ENCODE data around the gene LIF.

Gene LIF

DNA sequence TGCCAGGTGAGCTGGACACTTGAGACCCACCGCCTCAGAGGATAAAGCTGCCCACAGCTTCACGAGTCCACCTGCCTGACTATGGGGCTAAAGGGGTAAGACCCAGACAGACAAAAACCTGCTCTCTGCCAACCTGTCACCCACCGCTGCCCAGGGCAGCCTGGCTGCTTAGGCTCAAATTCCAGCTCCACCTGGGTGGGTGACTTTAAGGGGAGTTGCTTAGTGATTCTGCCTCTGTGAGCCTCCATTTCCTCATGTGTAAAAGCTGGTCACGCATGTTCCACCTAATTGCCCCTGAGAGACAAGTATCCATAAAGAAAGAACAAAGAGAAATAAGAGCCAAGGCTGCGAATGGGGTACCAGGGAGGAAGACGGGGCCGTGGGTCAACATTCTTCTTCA lies 46.5 kb upstream of the LIF start:
- H3K36me3 ChIP-seq = peaks cover 70% of the 10 kb centered on the region
- H3K27me3 ChIP-seq = no peaks in the 10 kb centered on the region
- no peak overlapping the region for H3K4me3 ChIP-seq (ENCODE audit: low read depth in 1 of 2, low read length in 1 of 2)
- peaks cover 16 to 22% of the 10 kb centered on the region in 2 experiments for H3K4me1 ChIP-seq (ENCODE audit: control insufficient read depth in 1 of 2, insufficient read depth in 1 of 2, low read depth in 1 of 2, low read length in 1 of 2)
- no peak overlapping the region for H3K27ac ChIP-seq
- H3K9me3 ChIP-seq = no peaks in the 10 kb centered on the region
- TF ChIP-seq, protein P1, sequence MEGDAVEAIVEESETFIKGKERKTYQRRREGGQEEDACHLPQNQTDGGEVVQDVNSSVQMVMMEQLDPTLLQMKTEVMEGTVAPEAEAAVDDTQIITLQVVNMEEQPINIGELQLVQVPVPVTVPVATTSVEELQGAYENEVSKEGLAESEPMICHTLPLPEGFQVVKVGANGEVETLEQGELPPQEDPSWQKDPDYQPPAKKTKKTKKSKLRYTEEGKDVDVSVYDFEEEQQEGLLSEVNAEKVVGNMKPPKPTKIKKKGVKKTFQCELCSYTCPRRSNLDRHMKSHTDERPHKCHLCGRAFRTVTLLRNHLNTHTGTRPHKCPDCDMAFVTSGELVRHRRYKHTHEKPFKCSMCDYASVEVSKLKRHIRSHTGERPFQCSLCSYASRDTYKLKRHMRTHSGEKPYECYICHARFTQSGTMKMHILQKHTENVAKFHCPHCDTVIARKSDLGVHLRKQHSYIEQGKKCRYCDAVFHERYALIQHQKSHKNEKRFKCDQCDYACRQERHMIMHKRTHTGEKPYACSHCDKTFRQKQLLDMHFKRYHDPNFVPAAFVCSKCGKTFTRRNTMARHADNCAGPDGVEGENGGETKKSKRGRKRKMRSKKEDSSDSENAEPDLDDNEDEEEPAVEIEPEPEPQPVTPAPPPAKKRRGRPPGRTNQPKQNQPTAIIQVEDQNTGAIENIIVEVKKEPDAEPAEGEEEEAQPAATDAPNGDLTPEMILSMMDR (IDR thresholded peaks at IDR 0.05) = no peak

DNA sequence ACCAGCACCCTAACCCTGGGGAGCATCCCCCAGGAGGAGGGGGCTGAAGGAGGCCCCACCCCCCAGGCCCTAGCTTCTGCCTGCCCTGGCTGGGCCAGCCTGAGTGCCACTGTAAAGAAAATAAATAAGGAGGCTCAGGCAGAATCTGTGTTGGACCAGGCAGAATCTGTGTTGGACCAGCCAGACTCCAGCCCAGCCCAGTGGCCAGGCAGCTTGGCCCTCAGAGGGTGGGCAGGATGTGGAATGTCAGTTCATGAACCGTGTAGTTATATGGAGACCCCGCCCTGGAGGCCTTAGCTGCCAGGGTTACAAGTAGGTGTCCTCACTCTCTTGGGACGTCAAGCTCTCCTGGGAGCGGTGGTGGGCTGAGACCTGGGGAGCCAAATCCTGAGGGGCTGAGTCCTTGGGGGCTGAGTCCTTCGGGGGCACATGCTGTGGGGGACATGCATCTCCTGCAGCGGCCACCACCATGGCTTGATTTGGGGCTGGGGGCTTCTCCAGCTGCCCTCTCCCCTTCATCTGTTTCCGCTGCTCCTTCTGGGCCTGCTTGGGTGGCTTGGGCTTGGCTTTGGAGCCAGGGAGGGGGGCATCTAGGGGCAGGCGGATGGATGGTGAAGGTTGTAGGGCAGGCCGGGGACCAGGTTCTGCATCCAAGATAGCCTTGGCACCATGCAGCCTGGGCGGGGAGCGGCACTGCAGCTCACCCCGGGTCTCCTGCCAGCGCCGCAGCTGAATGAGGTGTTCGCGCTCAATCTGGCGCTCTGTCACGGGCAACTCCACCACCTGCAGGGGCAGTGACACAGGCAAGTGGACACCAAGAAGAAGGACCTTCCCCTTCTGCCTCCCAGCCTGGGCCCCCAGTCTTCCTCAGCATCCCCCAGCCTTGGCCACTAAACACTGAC lies 45.8 kb upstream of the LIF start:
- H3K4me3 ChIP-seq (ENCODE audit: low read depth in 1 of 2, low read length in 1 of 2) = no peak overlapping the region
- H3K4me1 ChIP-seq (ENCODE audit: control insufficient read depth in 1 of 2, insufficient read depth in 1 of 2, low read depth in 1 of 2, low read length in 1 of 2) = peaks cover 21 to 29% of the 10 kb centered on the region in 2 experiments
- TF ChIP-seq, protein P1 (IDR thresholded peaks at IDR 0.05) = no peak
- H3K36me3 ChIP-seq = peaks cover 63% of the 10 kb centered on the region
- no peaks in the 10 kb centered on the region for H3K9me3 ChIP-seq
- peak overlapping the region; percentile 8 for H3K27ac ChIP-seq
- no peaks in the 10 kb centered on the region for H3K27me3 ChIP-seq

DNA sequence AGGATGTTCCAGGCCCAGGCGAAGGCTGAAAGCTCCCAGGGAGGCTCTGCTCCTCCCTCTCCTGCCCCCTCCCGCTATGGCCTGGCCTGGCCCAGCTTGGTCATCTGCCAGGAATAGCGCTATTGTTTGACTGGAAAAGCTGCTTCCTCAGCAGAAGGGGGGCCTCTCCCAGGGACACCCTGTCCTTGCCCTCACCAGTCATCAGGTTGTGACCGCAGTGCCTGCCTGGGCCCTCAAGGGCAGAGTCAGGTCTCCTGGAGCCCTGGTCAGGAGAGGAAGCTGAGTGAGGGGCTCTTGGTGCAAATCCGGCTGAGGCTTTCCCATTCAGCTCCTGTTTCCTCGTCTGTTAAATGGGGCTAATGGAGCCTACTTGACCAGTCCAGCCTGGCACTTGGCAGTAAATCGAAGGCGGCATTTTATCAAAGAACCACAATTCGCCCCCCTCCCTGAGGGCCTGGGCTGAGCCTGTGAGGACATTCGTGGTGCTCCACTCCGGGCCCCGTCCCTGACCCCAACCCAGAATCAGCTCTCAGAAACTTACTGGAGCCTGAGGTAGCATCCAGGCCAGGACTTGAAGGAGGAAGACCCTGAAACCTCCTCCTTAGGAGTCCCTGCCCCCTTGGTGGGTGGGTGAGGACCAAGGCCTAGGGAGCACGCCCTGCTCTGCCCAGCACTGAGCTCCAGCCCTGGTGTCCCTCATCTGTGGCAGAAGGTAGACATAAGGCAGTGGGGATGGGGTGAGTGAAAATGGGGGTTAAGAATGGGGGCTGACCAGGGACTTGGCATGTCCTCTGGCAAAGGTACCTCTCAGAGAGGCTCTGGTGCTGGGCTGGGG lies 44.7 kb upstream of the LIF start:
- H3K36me3 ChIP-seq = peaks cover 53% of the 10 kb centered on the region
- H3K27me3 ChIP-seq = no peaks in the 10 kb centered on the region
- H3K4me3 ChIP-seq (ENCODE audit: low read depth in 1 of 2, low read length in 1 of 2) = no peak overlapping the region
- TF ChIP-seq, protein P1 (IDR thresholded peaks at IDR 0.05) = no peak
- H3K27ac ChIP-seq = peak overlapping the region; percentile 78
- peaks cover 29 to 39% of the 10 kb centered on the region in 2 experiments for H3K4me1 ChIP-seq (ENCODE audit: control insufficient read depth in 1 of 2, insufficient read depth in 1 of 2, low read depth in 1 of 2, low read length in 1 of 2)
- no peaks in the 10 kb centered on the region for H3K9me3 ChIP-seq

DNA sequence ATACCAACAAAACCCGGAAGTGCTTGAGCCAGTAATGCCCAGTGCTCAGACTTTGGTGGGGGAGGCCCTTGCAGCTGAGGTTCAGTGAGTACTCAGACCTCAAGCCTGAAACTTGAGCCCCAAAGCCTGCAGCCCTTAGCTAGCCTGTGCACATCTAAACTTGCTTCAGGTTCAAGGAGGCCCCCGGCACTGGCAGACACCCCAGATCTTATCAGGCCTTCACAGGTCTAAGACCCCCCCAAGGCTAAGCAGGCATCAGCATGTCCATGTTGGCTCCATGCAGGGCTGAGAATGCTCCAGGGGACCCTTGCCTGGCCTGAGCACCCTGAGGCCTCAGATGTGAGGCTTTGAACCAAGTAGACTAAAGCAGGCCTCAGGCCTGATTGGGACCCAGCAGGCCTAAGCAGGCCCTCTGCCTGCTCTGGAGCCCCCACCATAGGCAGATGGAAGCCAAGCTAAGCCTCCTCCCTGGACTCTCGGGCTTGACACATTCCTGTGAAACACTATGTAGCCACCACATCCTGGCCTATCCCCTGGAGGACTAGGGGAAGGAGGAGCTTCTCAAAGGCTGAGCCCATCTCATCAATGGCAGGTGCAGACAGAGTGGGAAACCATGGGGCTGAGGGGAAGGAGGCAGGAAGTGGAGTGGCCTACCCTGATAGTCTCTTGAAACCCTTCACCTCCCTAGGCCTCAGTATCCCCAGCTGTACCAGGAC lies 43.9 kb upstream of the LIF start:
- TF ChIP-seq, protein P1 (IDR thresholded peaks at IDR 0.05) = no peak
- Histone ChIP-seq H3K9me3 (no peaks in the 10 kb centered on the region), H3K27ac (peak overlapping the region; percentile 78), H3K27me3 (no peaks in the 10 kb centered on the region), H3K4me1 (ENCODE audit: control insufficient read depth in 1 of 2, insufficient read depth in 1 of 2, low read depth in 1 of 2, low read length in 1 of 2) (peaks cover 29 to 39% of the 10 kb centered on the region in 2 experiments), H3K4me3 (ENCODE audit: low read depth in 1 of 2, low read length in 1 of 2) (no peak overlapping the region), H3K36me3 (peaks cover 47% of the 10 kb centered on the region)

DNA sequence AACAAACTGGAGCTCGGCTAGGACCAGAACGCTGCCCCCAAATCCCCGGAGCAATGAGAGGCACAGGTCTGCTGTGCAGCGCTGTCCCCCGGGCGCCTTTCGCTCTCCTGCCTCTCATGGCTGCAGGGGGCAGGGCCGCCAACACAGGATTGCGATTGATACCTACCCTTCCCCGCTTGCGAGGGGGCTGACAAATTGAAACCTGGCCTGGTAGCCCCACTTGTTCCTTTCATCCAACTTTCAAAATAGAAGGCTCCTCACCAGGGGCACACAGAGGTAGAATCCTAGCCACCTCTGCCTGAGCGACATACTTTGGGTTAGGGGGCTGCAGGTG lies 43.4 kb upstream of the LIF start:
- peak overlapping the region; percentile 78 to 94 for H3K4me3 ChIP-seq (ENCODE audit: low read depth in 1 of 2, low read length in 1 of 2)
- H3K4me1 ChIP-seq (ENCODE audit: control insufficient read depth in 1 of 2, insufficient read depth in 1 of 2, low read depth in 1 of 2, low read length in 1 of 2) = peaks cover 29 to 39% of the 10 kb centered on the region in 2 experiments
- TF ChIP-seq, protein P1 (IDR thresholded peaks at IDR 0.05) = no peak
- peaks cover 46% of the 10 kb centered on the region for H3K36me3 ChIP-seq
- peak overlapping the region; percentile 78 for H3K27ac ChIP-seq
- no peaks in the 10 kb centered on the region for H3K9me3 ChIP-seq
- no peaks in the 10 kb centered on the region for H3K27me3 ChIP-seq

Measured in neutrophil (primary cell).